RWPE2 (cell line): Measurements from ENCODE around the gene CAPN12.

Source experiments
- ATAC-seq: fragments of 200-7000 bp; cut with Tn5 transposase; 3 replicates; pipeline ENCODE4 v1.9.1; 2021; ENCODE audit warnings: low read depth
- DNase-seq: peaks from one replicate; pipeline ENCODE4 v3.0.0-alpha.2; 2020; ENCODE audit warnings: low spot score
- H3K27ac ChIP-seq: fragments of 450-650 bp; 2 replicates; pipeline ENCODE4 v1.5.1; 2017; ENCODE audit warnings: mild to moderate bottlenecking; ENCODE audit not compliant: poor library complexity, severe bottlenecking
- H3K27me3 ChIP-seq: fragments of 250-450 bp; sonication (Bioruptor Pico); 2 replicates; pipeline ENCODE4 v1.5.1; 2021; ENCODE audit warnings: mild to moderate bottlenecking, moderate library complexity; ENCODE audit not compliant: insufficient read depth, poor library complexity, severe bottlenecking
- H3K36me3 ChIP-seq: fragments of 250-450 bp; sonication (Bioruptor Pico); 2 replicates; pipeline ENCODE4 v1.5.1; 2020; ENCODE audit warnings: low read depth, mild to moderate bottlenecking, moderate library complexity
- H3K4me1 ChIP-seq: fragments of 250-450 bp; sonication (Bioruptor Pico); 2 replicates; pipeline ENCODE4 v1.5.1; 2021; ENCODE audit warnings: mild to moderate bottlenecking, moderate library complexity; ENCODE audit not compliant: insufficient read depth, poor library complexity, severe bottlenecking
- H3K4me3 ChIP-seq: fragments of 250-450 bp; sonication (Bioruptor Pico); 2 replicates; pipeline ENCODE4 v1.5.1; 2021; ENCODE audit warnings: mild to moderate bottlenecking, moderate library complexity; ENCODE audit not compliant: severe bottlenecking
- H3K9me3 ChIP-seq: fragments of 250-450 bp; sonication (Bioruptor Pico); 2 replicates; pipeline ENCODE4 v1.5.1; 2021; ENCODE audit warnings: mild to moderate bottlenecking, moderate library complexity; ENCODE audit not compliant: severe bottlenecking
- CTCF ChIP-seq: fragments of 450-650 bp; IDR thresholded peaks from one replicate; pipeline ENCODE4 v1.5.1; 2017; ENCODE audit warnings: mild to moderate bottlenecking, moderate library complexity; ENCODE audit not compliant: poor library complexity, severe bottlenecking

The CAPN12 gene

GRCh38 chr19:38682872-38683392, 61.3 kb downstream of the CAPN12 start:
- TF ChIP-seq CTCF: no peak
- peak; percentile 0; the same call in 1 of the 3 replicates for ATAC-seq
- Histone ChIP-seq H3K27ac (peak overlapping the region; percentile 99), H3K27me3 (no peaks in the 10 kb centered on the region), H3K9me3 (no peaks in the 10 kb centered on the region), H3K4me1 (peaks cover 76% of the 10 kb centered on the region), H3K36me3 (peaks cover 68% of the 10 kb centered on the region), H3K4me3 (no peak overlapping the region)
- no peak for DNase-seq

DNA sequence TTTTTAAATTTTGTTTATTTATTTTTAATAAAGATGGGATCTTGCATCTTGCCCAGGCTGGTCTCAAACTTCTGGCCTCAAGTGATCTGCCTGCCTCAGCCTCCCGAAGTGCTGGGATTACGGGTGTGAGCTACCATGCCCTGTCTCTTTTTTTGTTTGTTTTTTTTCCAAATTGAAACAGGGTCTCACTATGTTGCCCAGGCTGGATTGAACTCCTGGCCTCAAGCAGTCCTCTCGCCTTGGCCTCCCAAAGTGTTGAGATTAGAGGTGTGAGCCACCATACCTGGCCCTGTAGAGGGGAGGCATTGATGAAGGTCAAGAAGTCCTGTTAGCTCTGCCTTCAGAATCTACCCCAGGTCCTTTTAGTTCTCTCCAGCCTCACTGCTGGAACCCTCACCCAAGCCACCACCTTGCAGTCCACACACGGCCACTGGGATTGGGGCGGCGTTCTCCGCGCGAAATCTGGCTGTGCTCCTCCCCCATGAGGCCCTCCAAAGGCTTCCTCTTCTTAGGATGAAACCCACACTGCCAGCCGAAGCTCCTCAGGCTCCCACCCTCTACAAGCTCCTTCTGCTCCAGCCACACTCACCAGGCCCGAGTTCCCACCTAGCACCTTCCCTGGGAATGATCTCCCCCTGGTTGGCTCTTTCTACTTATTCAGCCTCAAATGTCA, 61.9 kb downstream of the CAPN12 start:
- peaks cover 68% of the 10 kb centered on the region for H3K36me3 ChIP-seq
- no peak for DNase-seq
- peaks cover 73% of the 10 kb centered on the region for H3K4me1 ChIP-seq
- H3K9me3 ChIP-seq: no peaks in the 10 kb centered on the region
- H3K27ac ChIP-seq: peak overlapping the region; percentile 99
- H3K4me3 ChIP-seq: no peak overlapping the region
- H3K27me3 ChIP-seq: no peaks in the 10 kb centered on the region
- ATAC-seq: no peak
- no peak for TF ChIP-seq CTCF
